ENCODE data around the gene TRPM6. TPM values are rescaled to one million over a fixed set of nuclear protein-coding genes. Genes with fewer than 3 reads are reported as not detected.

TRPM6 gene
- polyA plus RNA-seq, 1 experiment: 0.01 TPM

DNA sequence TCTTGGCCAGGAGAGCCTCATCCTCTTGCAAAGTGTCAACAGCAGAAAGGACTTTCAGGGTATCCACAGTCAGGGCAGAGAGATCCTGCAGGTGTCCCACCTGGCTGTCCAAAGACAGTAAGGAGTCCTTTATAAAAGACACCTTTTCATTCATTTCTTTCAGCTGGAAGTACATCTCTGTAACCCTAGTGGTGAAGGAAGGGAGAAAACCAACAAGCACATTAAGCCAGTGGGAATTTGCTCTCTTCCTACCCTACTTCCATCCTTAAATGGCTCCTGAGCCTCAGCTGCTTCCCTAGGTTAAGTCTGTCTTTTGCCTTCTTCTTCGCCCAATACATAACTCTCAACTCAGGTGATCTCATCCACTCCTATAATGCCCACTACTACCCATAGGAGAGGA lies 124.8 kb downstream of the TRPM6 start:
- no peak overlapping the region for H3K4me3 ChIP-seq (ENCODE audit: low read depth, low read length)
- no peaks in the 10 kb centered on the region for H3K9me3 ChIP-seq (ENCODE audit: control insufficient read depth, insufficient read depth, low read length)
- DNase-seq (ENCODE audit: low read depth, low spot score): no peak
- ChIA-PET CTCF (interaction anchor here (0.6 to 1.8 kb wide), 3 partner anchors 11 to 189 kb away, joined by 3 to 11 read pairs (median 4); no protein-coding TSS in a partner anchor), POLR2A (no interaction called here)
- H3K27ac ChIP-seq (ENCODE audit: low read depth, low read length): no peak overlapping the region
- TF ChIP-seq, protein P1, sequence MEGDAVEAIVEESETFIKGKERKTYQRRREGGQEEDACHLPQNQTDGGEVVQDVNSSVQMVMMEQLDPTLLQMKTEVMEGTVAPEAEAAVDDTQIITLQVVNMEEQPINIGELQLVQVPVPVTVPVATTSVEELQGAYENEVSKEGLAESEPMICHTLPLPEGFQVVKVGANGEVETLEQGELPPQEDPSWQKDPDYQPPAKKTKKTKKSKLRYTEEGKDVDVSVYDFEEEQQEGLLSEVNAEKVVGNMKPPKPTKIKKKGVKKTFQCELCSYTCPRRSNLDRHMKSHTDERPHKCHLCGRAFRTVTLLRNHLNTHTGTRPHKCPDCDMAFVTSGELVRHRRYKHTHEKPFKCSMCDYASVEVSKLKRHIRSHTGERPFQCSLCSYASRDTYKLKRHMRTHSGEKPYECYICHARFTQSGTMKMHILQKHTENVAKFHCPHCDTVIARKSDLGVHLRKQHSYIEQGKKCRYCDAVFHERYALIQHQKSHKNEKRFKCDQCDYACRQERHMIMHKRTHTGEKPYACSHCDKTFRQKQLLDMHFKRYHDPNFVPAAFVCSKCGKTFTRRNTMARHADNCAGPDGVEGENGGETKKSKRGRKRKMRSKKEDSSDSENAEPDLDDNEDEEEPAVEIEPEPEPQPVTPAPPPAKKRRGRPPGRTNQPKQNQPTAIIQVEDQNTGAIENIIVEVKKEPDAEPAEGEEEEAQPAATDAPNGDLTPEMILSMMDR (IDR thresholded peaks at IDR 0.05; ENCODE audit: low read depth, low read length): 0 out of 2 replicates have a peak, but pooled peaks have one; percentile 1
- H3K27me3 ChIP-seq (ENCODE audit: control insufficient read depth, insufficient read depth, low read length): no peaks in the 10 kb centered on the region

DNA sequence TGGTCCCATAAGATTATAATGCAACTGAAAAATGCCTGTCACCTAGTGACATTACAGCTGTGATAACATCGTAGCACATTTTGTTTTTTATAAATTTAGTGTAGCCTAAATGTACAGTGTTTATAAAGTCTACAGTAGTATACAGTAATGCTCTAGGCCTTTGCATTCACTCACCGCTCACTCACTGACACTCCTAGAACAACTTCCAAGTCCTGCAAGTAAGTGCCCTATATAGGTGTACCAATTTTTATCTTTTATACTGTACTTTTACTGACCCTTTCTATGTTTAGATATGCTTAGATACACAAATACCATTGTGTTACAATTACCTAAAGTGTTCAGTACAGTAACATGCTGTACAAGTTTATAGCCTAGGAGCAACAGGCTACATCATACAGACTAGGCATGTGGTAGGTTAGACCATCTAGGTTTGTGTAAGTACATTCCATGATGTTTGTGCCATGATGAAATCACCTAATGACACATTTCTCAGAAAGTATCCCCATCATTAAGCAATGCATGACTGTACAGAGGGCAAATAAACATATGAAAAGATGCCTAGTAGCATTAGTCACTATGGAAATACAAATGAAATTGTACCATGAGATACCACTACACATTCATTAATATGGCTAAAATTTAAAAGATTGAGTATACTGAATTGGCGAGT lies 127.6 kb downstream of the TRPM6 start:
- Histone ChIP-seq H3K4me3 (ENCODE audit: low read depth, low read length) (no peak overlapping the region), H3K9me3 (ENCODE audit: control insufficient read depth, insufficient read depth, low read length) (no peaks in the 10 kb centered on the region), H3K27me3 (ENCODE audit: control insufficient read depth, insufficient read depth, low read length) (no peaks in the 10 kb centered on the region), H3K27ac (ENCODE audit: low read depth, low read length) (no peak overlapping the region)
- ChIA-PET CTCF (interaction anchor here (1.2 to 4.1 kb wide), 3 partner anchors 14 to 17 kb away, joined by 4 to 39 read pairs (median 13); no protein-coding TSS in a partner anchor), POLR2A (no interaction called here)
- TF ChIP-seq, protein P1 (IDR thresholded peaks at IDR 0.05; ENCODE audit: low read depth, low read length): no peak
- peak; percentile 73 for DNase-seq (ENCODE audit: low read depth, low spot score)

GRCh38 chr9:74755999-74756398 lies 131.7 kb downstream of the TRPM6 start:
- no peak overlapping the region for H3K4me3 ChIP-seq (ENCODE audit: low read depth, low read length)
- ChIA-PET POLR2A (no interaction called here), CTCF (interaction anchor here (0.8 to 4.1 kb wide), 4 partner anchors 13 to 247 kb away, joined by 3 to 39 read pairs (median 8); no protein-coding TSS in a partner anchor)
- DNase-seq (ENCODE audit: low read depth, low spot score): no peak
- TF ChIP-seq, protein P1 (IDR thresholded peaks at IDR 0.05; ENCODE audit: low read depth, low read length): no peak
- no peaks in the 10 kb centered on the region for H3K27me3 ChIP-seq (ENCODE audit: control insufficient read depth, insufficient read depth, low read length)
- H3K9me3 ChIP-seq (ENCODE audit: control insufficient read depth, insufficient read depth, low read length): no peaks in the 10 kb centered on the region
- no peak overlapping the region for H3K27ac ChIP-seq (ENCODE audit: low read depth, low read length)

DNA sequence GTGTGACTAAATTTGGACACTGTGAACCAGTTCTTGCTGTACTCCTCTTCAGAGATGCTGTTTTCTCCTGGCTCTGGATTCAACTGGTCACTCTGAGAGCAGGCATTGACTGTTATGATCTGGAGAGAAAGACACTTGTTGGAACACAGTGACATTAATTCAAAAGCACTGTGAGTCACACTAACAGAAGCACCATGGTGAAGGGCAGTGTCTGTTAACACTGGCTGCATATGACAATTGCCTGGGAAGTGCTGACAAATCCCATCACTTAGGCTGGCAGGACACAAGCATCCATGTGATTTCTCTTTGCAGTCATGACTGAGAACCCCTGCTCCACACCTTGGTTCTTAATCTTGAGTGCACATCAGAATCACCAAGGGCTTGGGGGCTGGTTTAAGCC lies 132.4 kb downstream of the TRPM6 start:
- Histone ChIP-seq H3K9me3 (ENCODE audit: control insufficient read depth, insufficient read depth, low read length) (no peaks in the 10 kb centered on the region), H3K27me3 (ENCODE audit: control insufficient read depth, insufficient read depth, low read length) (no peaks in the 10 kb centered on the region), H3K4me3 (ENCODE audit: low read depth, low read length) (no peak overlapping the region), H3K27ac (ENCODE audit: low read depth, low read length) (no peak overlapping the region)
- ChIA-PET CTCF (interaction anchor here (4.8 kb wide), 1 partner anchor 12 kb away, joined by 28 read pairs; no protein-coding TSS in a partner anchor), POLR2A (no interaction called here)
- TF ChIP-seq, protein P1 (IDR thresholded peaks at IDR 0.05; ENCODE audit: low read depth, low read length): no peak
- no peak for DNase-seq (ENCODE audit: low read depth, low spot score)

DNA sequence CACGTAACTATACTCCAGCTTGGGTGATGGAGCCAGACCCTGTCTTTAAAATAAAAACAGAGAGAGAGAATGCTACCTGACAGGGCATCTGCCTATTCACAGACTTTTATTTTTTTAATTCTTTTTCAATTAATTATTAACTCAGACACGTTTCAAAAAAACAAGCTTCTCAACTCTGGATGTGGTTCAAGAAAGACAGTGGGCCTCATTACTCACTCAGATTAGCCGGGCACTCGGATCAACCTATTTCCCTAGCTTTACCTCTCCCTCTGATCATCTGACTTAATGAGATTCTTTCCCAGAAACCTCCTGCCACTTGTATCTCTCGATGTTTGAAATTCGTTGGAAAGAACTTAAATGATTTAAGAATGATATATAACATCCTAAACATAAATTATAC lies 134.1 kb downstream of the TRPM6 start:
- DNase-seq (ENCODE audit: low read depth, low spot score): no peak
- no peaks in the 10 kb centered on the region for H3K27me3 ChIP-seq (ENCODE audit: control insufficient read depth, insufficient read depth, low read length)
- TF ChIP-seq, protein P1 (IDR thresholded peaks at IDR 0.05; ENCODE audit: low read depth, low read length): no peak
- H3K9me3 ChIP-seq (ENCODE audit: control insufficient read depth, insufficient read depth, low read length): no peaks in the 10 kb centered on the region
- ChIA-PET POLR2A (no interaction called here), CTCF (interaction anchor here (1.0 to 4.8 kb wide), 2 partner anchors 8 to 11 kb away, joined by 3 to 28 read pairs; no protein-coding TSS in a partner anchor)
- H3K4me3 ChIP-seq (ENCODE audit: low read depth, low read length): no peak overlapping the region
- no peak overlapping the region for H3K27ac ChIP-seq (ENCODE audit: low read depth, low read length)
